Myocyte (in vitro differentiated cells): ENCODE data around the gene PTPRE. TPM values are rescaled to one million over a fixed set of nuclear protein-coding genes. Genes with fewer than 3 reads are reported as not detected.

Experiments
- DNase-seq: peaks from one replicate; pipeline ENCODE4 v3.0.0-alpha.2; 2012; ENCODE audit warnings: low read depth
- total RNA-seq: library from RNA; depleted of rRNA; stranded (reverse); fragments of >200 nt; gene quantifications from 2 replicates; pipeline ENCODE4 v1.2.3, GENCODE V29; 2014

PTPRE gene
- total RNA-seq, 1 donor from 2014 or later: 5.5 TPM

DNA sequence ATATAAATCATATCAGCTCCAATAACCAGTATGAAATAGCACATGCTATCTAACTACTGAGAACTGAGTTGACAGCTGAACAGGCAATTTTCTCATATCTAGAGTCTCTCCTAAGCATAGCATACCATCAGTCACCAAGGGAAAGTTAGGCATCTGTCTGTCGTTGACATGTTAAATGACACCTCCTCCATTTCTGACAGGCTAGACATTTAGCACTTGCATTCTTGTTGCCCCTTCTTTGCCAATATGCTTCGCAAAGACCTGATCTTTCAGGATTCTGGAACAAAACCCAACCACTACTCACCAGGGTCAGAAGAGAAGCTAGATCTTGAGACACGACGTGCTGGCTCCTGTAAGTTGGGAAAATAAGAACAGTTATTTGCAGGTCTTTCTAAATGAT, 209.3 kb downstream of the PTPRE start:
- no peak for DNase-seq

DNA sequence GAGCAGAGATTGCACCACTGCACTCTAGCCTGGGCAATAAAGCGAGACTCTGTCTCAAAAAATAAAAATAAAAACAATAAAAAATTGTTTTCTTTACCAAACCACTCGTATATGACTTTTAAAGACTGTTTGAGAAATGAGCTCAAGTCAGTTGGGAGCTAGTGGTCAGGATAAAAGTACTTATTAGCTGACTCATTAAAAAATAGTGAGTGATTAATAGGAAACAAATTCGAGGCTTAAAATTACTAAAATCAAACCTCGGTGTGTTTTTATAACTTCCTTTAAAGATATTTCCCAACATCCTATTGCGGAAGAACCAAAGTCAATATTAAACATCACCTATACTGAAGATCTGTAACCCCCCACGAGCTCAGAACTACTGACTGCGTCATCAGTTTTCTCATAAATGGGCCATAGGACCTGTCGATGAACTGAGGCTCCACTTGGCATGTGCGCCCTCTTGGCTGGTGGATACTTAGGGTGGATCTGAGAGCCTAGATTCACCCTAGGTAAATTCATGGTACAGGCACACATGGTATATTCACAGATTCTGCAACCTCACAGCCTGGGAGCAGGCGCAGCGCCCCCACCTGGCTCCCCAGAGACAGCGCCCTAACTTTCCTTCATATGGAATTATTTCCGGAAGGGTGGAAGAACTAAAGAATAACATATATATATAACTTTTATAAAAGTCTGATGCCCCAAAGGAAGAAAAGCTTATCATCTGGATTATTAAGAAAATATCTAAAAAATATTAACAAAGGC, 210.1 kb downstream of the PTPRE start:
- no peak for DNase-seq

DNA sequence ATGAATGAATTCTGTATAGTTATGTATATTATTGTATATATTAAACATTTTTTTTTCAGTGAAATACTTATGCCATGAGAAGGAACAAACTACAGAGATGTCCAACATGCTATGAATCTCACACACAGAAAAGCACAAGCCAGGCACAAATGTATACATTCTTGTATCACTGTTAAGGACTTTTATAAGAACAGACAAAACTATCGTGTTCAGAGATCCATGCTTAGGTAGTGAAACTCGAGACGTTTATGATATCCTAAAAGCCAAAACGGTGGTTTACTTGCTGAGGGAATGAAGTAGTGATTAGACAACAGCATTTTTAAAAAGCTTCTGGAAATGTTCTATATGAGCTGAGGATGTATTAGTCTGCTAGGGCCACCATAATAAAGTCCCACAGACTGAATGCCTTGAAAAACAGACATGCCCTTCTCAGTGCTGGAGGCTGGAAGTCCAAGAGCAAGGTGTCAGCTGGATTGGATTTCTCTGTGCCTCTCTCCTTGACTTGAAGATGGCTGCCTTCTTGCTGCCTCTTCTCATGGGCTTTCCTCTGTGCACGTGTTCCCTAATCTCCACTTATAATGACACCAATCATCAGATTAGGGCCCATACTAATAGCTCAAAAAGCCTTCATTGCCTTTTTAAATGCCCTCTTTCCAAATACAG, 215.0 kb downstream of the PTPRE start:
- DNase-seq: no peak

DNA sequence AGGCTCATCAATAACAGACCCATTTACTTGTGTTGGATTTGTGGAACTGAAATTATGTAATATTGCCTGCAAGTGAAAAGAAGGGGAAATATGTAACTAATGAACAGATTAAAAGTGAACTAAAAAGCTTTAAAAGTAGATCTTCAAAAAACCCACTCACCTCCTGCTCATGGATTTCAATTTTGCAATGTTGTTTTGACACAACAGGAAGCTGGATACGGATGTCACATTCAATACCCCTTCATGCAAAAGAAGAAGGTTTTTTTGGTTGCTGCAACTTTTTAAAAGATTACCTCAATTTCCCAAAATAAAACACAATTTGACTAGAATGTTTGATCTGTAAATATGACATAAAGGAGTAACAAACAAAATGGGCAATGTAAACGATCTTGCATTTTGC, 216.0 kb downstream of the PTPRE start:
- DNase-seq: no peak

DNA sequence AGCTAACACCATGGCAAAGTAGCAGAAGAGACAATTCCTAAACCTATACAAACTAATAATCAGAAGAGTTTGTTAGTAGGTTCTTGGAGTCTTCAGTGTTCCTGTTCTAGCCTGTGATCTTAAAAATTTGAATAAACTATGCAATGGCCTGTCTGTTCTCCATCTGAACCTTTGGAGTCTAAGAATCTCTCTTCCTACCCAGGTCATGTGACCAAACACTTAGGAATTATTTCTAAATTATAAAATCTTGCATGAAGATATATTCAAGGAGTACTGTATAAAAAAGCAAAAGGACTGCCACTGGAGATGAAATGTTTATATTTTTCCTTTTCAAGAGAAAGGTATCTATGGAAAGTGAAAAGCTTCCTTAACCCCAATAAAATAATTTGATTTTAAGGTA, 216.9 kb downstream of the PTPRE start:
- no peak for DNase-seq

DNA sequence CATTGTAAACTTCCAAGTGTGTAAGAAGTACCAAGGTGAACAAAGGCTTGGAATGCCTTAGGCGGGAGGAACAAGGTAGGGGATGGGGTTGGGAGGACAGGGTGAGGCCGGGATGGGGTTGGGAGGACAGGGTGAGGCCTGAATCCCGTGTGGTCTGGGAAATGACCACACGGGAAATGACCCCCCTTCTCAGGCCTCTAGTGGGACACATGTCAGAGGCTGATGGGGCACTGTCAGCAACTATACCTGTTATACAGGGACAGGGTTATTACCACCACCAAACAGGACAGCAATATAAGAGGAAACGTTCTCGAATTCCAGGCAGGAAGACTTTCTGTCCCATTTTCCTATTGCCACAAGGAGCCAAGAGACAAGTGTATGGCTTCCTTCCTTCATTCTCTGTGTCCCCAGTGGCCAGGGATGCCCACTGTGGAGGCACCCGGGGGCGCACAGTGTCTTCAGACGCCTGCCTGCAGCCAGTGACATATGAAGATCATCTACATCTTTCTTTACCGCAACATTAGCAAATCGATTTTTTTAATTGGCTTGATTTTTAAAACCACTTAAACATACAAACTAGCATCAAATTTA, 218.0 kb downstream of the PTPRE start:
- DNase-seq: no peak

DNA sequence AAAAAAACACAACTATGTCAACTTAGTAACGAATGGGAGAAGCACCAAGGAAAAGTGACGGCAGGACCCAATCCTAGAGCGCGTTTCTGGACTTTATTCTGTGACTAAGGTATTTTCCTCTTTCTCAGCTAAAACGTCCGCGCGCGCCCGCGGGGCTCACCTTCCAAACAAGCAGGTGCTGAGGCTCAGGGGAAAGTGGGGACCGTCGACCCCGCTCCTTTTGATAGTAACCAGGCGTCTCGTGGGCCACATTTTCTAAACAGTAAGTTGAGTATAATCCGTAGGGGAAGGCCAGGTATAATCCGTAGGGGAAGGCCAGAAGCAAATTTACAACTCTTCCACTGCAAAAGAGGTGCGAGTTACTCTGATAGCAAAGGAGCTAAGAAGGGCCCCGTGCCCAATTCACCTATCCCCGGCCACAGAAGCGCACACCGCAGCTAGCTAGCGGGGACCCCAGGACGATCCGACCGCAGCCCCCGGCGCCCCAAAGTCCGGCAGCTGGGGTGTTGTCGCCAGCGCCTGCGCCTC, 218.6 kb downstream of the PTPRE start:
- DNase-seq: no peak

DNA sequence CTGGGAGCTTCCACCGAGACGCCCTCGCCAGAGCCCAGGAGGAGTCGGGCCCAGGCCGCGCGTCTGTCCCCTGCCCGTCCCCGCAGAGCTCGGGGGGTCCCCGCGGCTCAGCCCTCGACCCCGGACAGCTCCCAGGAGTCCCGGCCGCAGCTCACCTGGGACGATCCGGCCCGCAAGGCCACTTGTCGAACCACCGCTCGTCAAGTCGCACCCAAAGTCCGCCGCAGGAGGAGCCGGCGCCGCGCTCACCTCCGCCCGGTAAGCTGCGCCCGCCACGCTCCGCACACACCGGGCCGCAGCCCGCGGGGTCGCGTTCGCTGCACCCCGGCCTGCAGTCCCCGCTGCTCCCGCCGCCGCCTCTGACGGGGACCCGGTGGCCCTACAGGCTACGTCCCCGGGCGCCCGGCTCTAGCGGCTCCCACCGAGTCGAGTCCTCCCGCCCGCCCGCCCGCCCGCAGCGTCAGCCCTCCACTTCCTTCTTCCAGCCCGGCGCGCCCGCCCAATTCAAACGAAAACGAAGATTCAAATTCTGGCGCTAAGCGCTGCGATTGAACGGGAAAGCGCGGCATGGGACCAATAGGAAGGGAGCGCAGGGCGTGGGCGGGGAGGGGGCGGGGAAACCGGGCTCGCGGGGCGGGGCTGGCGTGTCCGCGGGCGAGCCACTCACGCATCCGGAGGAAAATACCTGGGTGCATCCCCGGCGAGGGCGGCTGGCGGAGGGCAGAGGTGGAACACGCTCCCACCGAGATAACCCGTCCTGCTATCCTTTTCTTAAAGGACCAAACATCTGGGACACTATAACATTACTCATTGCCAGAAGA, 219.3 kb downstream of the PTPRE start, which contains the start of gene MKI67:
MKI67 (minus strand) TSS at position 480 of the 821 bp plus-strand sequence. CDS start 756 bp downstream, outside the sequence.
- peak; percentile 93 for DNase-seq

DNA sequence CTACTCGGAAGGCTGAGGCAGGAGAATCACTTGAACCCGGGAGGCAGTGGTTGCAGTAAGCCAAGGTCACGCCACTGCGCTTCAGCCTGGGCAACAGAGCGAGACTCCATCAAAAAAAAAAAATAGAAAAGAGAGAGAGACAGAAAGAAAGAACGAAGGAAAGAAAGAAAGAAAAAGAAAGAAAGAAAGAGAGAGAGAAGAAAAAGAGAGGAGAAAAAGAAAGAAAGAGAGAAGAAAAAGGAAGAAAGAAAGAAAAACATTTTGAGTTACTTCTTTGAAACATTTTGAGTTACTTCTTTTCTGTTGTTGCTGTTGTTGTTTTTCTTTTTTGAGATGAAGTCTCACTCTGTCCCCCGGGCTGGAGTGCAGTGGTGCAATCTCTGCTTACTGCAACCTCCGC, 221.7 kb downstream of the PTPRE start:
- DNase-seq: no peak

DNA sequence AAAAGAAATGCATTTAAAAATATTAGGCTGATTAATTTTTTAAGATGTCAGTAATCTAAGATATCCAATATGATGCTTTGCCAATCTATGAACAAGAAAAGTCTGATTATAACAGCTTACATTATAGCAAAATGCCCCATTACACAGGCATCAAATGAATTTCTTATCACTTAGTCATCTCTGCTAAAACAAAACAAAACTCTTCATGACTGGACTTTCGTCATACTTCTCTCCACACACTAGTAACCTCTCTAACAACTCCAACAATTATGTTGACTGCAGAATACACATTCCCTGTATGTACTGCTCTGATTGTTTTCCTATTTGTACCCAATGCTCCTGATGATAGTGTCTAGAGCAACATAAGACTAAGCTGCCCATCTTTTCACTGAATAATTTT, 223.1 kb downstream of the PTPRE start:
- DNase-seq: no peak

Other genes starting within 250 kb of the PTPRE start
- gene FOXI2, start 169.9 kb upstream of the PTPRE start, total RNA-seq: not detected in 2 replicates
- not detected in 2 replicates for gene CLRN3, start 14.2 kb upstream of the PTPRE start, total RNA-seq
- gene MKI67, start 219.3 kb downstream of the PTPRE start, total RNA-seq: 0.29 and 3.2 TPM in 2 replicates